EL (cell line): ENCODE results near the gene TRIM67.
"Not testable (repeated sequence)": the region's sequence is repeated elsewhere in the genome, so short reads cannot be mapped to it uniquely, and the experiment has no call there.

Experiments
- DNase-seq: peaks from one replicate; pipeline ENCODE4 v3.0.0-alpha.2; 2016

Gene TRIM67

DNA sequence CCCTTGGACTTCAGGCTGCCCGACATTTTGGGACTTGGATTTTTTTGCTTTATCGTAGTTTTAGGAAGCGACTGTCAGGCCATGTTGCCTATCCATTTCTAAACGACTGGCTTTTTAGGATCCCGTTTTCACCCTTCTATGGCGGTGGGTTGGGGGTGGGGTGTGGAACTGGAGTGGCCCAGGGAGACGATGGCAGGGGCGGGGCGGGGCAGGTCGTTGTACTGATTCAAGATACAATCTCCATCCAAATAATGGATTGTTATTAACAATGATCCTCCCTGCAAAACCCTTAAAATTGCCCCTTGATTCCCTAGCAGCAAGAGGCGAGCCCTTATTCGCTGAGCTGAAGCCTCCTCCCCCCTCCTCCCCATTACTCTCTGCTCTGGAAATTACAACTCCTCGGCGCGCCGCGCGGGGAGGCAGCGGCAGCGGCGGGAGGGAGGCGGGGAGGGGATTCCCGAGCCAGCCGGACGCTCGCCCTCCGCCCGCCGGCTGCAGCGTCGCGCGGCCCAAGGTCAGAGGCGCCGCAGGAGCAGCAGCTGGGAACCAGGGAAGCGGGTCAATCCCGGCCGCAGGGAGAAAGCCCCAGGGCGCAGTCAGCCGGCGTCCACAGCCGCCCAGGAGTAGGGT, at the start of gene TRIM67:
TRIM67 (plus strand) TSS at position 392 of the 630 bp plus-strand sequence. CDS start 912 bp downstream, outside the sequence.
- peak; percentile 53 for DNase-seq

GRCh38 chr1:231116738-231117137, 45.1 kb upstream of the TRIM67 start:
- no peak for DNase-seq

DNA sequence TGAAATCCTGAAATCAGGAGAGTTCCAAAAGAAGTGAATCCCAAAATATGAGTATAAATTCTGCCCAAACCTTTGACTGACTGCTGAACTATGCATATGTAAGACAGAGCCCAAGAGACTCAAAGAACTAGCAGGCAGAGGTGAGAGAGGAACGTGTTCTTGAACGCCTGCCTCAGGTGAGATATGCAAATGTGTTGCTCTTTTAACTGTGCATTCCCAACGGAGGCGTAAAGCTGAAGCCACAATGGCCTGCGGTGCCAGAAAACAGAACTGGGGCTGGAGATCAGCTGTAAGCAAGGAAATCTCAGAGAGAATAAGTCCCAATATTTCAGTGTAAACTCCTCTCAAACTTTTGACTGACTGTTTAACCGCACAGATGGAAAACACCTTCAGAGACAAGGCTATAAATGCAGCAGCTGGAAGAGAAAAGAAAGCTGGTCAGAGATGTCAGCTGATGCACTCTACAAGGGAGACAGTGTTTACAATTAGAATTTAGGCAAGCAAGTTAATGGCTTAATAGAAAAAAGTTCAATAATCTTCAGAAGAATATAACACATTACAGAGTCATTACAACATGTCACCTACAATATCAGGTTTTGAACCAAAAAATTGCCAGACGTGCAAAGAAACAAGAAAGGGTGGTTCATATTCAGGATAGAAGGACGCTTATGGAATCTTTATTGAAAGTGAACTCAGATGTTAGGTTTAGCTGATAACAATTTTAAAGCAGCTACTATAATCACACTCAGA, 43.0 kb upstream of the TRIM67 start:
- no peak for DNase-seq

DNA sequence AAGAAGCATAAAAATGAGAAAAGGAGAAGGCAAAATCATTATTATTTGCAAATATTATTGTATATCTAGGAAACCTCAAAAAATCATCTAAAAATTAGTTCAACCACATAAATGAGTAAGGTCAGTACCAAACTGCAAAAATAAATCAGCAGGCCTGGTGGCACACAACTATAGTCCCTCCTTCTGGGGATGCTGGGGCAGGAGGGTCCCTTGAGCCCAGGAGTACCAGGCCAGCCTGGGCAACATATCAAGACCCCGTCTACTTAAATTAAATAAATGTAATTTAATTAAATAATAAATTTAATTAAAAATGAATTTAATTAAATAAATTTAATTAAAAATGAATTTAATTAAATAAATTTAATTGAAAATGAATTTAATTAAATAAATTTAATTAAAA, 40.3 kb upstream of the TRIM67 start:
- DNase-seq: no peak

- no peak for DNase-seq
These were observed 39.7 kb upstream of the TRIM67 start for GRCh38 chr1:231122143-231122542.

- DNase-seq: no peak
These were observed 37.1 kb upstream of the TRIM67 start for GRCh38 chr1:231124746-231125145.

- no peak for DNase-seq
These were observed 35.8 kb upstream of the TRIM67 start for GRCh38 chr1:231125972-231126580.

DNA sequence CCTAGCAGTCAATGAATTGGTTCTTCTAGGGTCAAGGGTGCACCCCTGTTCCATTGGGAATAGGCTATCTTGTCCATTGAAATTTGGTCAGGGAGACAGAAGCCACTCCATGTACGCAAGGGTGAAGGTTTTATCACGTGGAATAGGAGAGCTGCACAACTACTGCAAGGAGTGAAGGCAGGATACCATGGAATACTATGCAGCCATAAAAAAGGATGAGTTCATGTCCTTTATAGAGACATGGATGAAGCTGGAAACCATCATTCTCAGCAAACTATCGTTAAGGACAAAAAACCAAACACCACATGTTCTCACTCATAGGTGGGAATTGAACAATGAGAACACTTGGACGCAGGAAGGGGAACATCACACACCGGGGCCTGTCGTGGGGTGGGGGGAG, 34.8 kb upstream of the TRIM67 start:
- DNase-seq: not testable (repeated sequence)

- not testable (repeated sequence) for DNase-seq
These were observed 33.4 kb upstream of the TRIM67 start for GRCh38 chr1:231128471-231128870.

GRCh38 chr1:231130544-231130943, 31.3 kb upstream of the TRIM67 start:
- no peak for DNase-seq

GRCh38 chr1:231132591-231132990, 29.3 kb upstream of the TRIM67 start:
- DNase-seq: not testable (repeated sequence)

GRCh38 chr1:231134624-231135023, 27.2 kb upstream of the TRIM67 start:
- no peak for DNase-seq

DNA sequence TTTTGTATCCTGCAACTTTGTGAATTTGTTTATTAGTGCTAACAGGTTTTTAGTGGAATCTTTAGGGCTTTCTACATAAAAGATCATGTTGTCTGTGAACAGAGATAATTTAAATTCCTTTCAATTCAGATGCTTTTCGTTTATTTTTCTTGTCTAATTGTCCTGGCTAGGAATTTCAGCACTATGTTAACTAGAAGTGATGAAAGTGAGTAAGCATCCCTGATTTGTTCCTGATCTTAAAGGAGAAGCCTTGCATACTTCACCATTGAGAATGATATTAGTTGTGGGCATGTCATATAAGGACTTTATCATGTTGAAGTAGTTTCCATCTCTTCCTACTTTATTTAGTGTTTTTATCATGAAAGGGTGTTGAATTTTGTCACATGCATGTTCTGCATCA, 23.6 kb upstream of the TRIM67 start:
- DNase-seq: peak; percentile 50

- peak; percentile 85 for DNase-seq
These were observed 22.7 kb upstream of the TRIM67 start for GRCh38 chr1:231139125-231139649.

- DNase-seq: peak; percentile 99
These were observed 21.9 kb upstream of the TRIM67 start for GRCh38 chr1:231139659-231140654.

GRCh38 chr1:231144416-231145193, 17.3 kb upstream of the TRIM67 start:
- DNase-seq: no peak

DNA sequence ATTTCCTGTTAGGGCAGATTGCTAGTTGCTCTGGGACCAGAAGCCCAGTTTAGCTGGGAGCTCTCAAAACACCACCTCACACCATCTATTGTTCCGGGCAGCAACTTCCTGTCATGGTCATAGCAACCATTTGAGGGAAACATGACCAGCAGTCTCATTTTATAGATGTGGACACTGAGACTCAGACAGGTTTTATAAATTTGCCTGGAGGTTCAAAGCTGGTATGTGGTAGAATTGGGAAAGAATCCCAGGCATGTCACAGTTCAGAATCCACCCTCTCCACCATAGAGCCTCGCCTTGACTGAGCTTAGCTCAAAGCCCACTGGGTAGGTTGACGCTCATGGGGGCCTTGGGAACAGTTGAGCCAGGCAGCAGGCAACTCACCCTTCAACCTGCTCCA, 14.0 kb upstream of the TRIM67 start:
- DNase-seq: peak; percentile 31

DNA sequence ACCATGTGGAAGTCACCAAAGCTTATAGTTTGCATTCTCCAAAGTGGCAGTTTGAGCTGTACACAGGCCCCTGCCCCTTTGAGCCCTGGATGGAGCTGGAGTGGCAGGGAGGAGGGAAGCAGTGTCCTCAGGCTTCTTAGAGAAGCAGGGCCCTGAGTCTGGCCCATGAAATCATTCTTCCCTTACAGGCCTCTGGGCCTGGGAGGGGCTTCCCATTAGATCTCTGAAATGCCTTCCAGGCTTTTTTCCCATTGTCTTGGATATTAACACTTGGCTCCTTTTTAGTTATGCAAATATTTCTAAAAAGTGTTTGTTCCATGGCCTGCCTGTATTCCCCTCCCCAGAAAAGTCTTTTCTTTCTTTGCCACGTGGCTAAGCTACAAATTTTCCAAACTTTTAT, 10.0 kb upstream of the TRIM67 start:
- DNase-seq: no peak

GRCh38 chr1:231153726-231154125, 8.1 kb upstream of the TRIM67 start:
- no peak for DNase-seq

DNA sequence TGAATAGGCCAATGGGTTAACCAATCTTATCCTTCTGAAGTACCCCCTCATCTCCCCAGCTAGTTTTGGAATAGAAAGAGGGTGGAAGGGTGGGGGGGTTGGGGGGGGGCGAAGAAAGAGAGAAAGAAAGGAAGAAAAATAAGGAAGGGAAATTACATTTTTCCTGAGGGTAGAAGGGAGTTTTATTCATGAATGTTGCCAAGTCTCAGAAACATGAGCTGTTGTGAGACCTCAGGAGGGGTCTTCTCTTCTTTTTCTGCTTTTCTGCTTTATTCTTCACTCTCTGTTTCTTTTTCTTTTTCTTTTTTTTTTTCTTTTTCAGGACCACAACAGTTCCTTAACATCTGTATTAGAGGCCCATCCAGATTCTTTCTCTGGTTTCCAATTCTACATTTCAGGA, 6.0 kb upstream of the TRIM67 start:
- DNase-seq: no peak

DNA sequence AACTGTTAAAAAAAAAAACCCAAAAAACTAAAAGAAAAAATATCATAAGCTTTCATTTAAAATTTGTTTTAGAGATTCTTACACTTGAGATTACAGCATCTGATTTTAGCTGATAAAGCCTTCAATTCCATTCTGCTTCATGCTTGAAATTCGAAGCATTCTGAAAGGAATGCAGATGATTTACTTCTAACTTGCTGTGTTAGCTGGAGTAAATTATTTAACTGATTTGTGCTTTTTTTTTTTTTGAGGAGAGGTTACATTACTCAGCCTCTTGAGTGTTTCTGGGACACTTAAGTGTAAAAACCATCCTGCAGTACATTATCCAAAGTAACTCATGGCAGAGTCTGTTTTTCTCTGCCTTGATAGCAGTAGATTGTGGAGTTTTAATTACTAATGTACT, 4.5 kb upstream of the TRIM67 start:
- no peak for DNase-seq

GRCh38 chr1:231158141-231158540, 3.7 kb upstream of the TRIM67 start:
- not testable (repeated sequence) for DNase-seq
